ELR (cell line): Measurements from ENCODE around the gene IMPG2.

Experiments used
- DNase-seq: peaks from one replicate; pipeline ENCODE4 v3.0.0-alpha.2; 2015; ENCODE audit warnings: low read depth

IMPG2 gene

GRCh38 chr3:101240719-101241399 is 79.5 kb downstream of the IMPG2 start:
- DNase-seq: no peak

- no peak for DNase-seq
Observed at GRCh38 chr3:101235048-101235447, 85.3 kb downstream of the IMPG2 start.

GRCh38 chr3:101230618-101231017 is 89.8 kb downstream of the IMPG2 start:
- no peak for DNase-seq

GRCh38 chr3:101229681-101230080 is 90.7 kb downstream of the IMPG2 start:
- peak; percentile 6 for DNase-seq

GRCh38 chr3:101228441-101228840 is 91.9 kb downstream of the IMPG2 start:
- no peak for DNase-seq

GRCh38 chr3:101224739-101225138 is 95.6 kb downstream of the IMPG2 start:
- no peak for DNase-seq

GRCh38 chr3:101223016-101223415 is 97.4 kb downstream of the IMPG2 start:
- no peak for DNase-seq

- no peak for DNase-seq
Observed at GRCh38 chr3:101219842-101220560, 100.4 kb downstream of the IMPG2 start.

GRCh38 chr3:101217472-101218245 is 102.7 kb downstream of the IMPG2 start:
- DNase-seq: no peak

- DNase-seq: no peak
Observed at GRCh38 chr3:101216710-101217465, 103.5 kb downstream of the IMPG2 start.

- DNase-seq: no peak
Observed at GRCh38 chr3:101212730-101213129, 107.6 kb downstream of the IMPG2 start.

GRCh38 chr3:101204246-101204645 is 116.1 kb downstream of the IMPG2 start:
- DNase-seq: no peak

GRCh38 chr3:101203411-101203810 is 117.0 kb downstream of the IMPG2 start:
- DNase-seq: peak; percentile 81

- DNase-seq: no peak
Observed at GRCh38 chr3:101202640-101203039, 117.7 kb downstream of the IMPG2 start.

- no peak for DNase-seq
Observed at GRCh38 chr3:101200461-101200860, 119.9 kb downstream of the IMPG2 start.

GRCh38 chr3:101195951-101196713 is 124.2 kb downstream of the IMPG2 start:
- DNase-seq: peak; percentile 85

- DNase-seq: no peak
Observed at GRCh38 chr3:101194392-101194791, 126.0 kb downstream of the IMPG2 start.

- DNase-seq: peak; percentile 82
Observed at GRCh38 chr3:101193957-101194356, 126.4 kb downstream of the IMPG2 start.

- DNase-seq: peak; percentile 71
Observed at GRCh38 chr3:101189796-101190195, 130.6 kb downstream of the IMPG2 start.

- no peak for DNase-seq
Observed at GRCh38 chr3:101189176-101189575, 131.2 kb downstream of the IMPG2 start.

- DNase-seq: peak; percentile 65
Observed at GRCh38 chr3:101185341-101185740, 135.0 kb downstream of the IMPG2 start.
